ENCODE results near the gene MTHFD2L. TPM values are rescaled to one million over a fixed set of nuclear protein-coding genes. Genes with fewer than 3 reads are reported as not detected.

The MTHFD2L gene
- 8.2 and 15.0 TPM in 2 replicates for total RNA-seq (ENCODE audit: low replicate concordance)

DNA sequence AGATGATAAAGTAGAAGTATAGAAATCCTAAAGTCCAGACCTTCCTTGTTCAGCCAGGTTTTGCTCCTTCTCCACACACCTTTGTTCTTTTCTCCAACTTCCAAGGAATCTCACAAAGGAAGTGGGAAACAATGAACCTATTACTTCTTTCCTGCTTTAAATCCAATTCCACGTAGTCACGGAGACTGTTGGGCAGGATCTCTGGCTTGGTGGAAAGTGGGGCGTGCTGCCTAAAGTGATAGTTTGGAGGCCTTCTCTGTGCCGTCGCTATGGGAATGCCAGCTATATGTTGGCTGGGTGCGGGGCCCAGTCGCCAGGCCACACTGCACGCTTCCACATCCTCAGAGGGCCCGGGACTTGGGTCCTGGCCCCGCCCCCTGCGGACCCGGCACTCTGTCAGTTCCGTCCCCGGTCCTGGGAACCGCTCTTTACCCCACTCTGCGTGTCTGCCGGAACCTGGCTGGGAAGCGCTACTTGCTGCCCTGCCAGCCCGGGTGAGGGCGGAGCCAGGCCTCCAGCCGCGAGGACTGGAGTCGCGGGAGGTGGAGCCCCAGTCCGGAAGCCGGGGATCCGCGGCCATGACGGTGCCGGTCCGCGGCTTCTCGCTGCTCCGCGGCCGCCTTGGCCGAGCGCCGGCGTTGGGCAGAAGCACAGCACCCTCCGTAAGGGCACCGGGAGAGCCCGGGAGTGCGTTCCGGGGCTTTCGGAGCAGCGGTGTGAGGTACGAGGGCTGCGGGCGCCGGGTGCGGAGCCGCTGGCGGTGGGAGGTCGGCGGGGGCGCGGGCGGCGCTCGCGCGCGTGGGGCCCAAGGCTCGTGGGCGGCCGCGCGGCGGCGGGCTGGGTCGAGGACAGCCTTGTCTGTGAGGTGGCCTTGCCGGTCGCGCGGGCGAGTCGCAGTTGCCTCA is at the start of gene MTHFD2L:
Gene MTHFD2L, plus strand, starts transcription at position 558 of the 905 bp plus-strand sequence. Its CDS starts 21 bp downstream, at position 579.
- TF ChIP-seq, protein P1, sequence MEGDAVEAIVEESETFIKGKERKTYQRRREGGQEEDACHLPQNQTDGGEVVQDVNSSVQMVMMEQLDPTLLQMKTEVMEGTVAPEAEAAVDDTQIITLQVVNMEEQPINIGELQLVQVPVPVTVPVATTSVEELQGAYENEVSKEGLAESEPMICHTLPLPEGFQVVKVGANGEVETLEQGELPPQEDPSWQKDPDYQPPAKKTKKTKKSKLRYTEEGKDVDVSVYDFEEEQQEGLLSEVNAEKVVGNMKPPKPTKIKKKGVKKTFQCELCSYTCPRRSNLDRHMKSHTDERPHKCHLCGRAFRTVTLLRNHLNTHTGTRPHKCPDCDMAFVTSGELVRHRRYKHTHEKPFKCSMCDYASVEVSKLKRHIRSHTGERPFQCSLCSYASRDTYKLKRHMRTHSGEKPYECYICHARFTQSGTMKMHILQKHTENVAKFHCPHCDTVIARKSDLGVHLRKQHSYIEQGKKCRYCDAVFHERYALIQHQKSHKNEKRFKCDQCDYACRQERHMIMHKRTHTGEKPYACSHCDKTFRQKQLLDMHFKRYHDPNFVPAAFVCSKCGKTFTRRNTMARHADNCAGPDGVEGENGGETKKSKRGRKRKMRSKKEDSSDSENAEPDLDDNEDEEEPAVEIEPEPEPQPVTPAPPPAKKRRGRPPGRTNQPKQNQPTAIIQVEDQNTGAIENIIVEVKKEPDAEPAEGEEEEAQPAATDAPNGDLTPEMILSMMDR (IDR thresholded peaks at IDR 0.05; ENCODE audit: insufficient read depth, low read length): no peak
- H3K4me3 ChIP-seq (ENCODE audit: low read depth, low read length): peak within 1 kb of the TSS; percentile 81
- DNase-seq (ENCODE audit: low read depth): peak; percentile 92

DNA sequence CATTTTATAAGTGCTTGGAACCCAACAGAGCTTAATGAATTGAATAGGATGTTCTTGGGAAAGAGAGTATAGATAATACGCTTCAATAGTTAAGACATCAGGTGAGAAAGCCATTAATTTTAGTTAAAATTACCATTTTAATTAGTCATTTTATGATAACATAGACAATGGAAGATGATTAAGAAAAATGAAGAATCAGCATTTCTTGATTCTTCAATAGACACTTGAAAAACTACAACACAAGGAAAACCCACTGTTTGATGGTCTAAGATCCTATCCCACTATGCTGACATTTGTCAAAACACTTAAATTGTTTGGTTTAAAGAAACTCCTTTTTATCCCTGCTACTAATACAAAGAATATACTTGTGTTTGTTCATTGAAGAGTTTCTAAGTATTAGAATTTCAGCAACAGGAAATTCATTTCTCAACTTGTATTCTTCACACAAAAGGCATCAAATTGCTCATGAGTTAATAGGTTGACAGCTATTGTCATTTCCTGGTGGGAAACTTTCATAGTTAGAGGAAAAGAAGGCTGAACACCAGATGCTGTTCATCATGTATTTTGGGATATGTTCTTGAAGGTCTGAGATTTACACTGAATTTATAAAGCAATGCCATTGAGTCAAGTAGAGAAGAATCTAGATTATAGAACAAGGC is 49.3 kb upstream of the MTHFD2L start:
- DNase-seq (ENCODE audit: low read depth): no peak
- TF ChIP-seq, protein P1 (IDR thresholded peaks at IDR 0.05; ENCODE audit: insufficient read depth, low read length): no peak
- H3K4me3 ChIP-seq (ENCODE audit: low read depth, low read length): no peak overlapping the region

- DNase-seq (ENCODE audit: low read depth): peak; percentile 99
- TF ChIP-seq, protein P1 (IDR thresholded peaks at IDR 0.05; ENCODE audit: insufficient read depth, low read length): no peak
- H3K4me3 ChIP-seq (ENCODE audit: low read depth, low read length): no peak overlapping the region
Observed at GRCh38 chr4:74109116-74109869, 48.6 kb upstream of the MTHFD2L start.

- no peak overlapping the region for H3K4me3 ChIP-seq (ENCODE audit: low read depth, low read length)
- peak; percentile 91 for DNase-seq (ENCODE audit: low read depth)
- TF ChIP-seq, protein P1 (IDR thresholded peaks at IDR 0.05; ENCODE audit: insufficient read depth, low read length): no peak
Observed at GRCh38 chr4:74109870-74110605, 47.9 kb upstream of the MTHFD2L start.

GRCh38 chr4:74110670-74111069 is 47.2 kb upstream of the MTHFD2L start:
- TF ChIP-seq, protein P1 (IDR thresholded peaks at IDR 0.05; ENCODE audit: insufficient read depth, low read length): no peak
- no peak for DNase-seq (ENCODE audit: low read depth)
- H3K4me3 ChIP-seq (ENCODE audit: low read depth, low read length): no peak overlapping the region
